Stimulated activated CD4-positive, alpha-beta T cell treated with anti-CD3 and anti-CD28 coated beads, TNF-alpha, amount 100 ng/mL, for 1 hour (primary cell): ENCODE measurements around the gene HEYL.

Source experiments
- DNase-seq, 3 donors: peaks; one replicate each; pipeline ENCODE4 v3.0.0-alpha.2; 2020; ENCODE audit warnings: low read depth in 3 of 3, low spot score in 1 of 3

HEYL gene

DNA sequence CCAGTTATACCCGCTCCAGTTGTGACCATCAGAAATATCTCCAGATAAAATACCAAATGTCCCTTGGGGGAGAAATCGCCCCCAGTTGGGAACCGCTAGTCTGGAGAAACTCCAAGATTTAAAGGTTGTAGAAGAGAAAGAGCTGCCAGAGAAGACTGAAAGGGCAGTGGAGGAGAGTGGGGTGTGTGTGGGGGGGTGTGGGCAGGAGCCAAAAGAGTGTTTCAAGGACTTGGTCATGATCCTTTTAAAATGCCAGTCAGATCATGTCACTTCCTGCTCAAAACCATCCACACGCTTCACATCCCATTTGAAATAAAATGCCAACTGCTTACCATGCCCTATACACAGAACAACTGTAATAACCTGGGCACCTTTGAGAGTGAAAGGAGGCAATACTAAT lies 3.4 kb upstream of the HEYL start:
- no peak for DNase-seq

DNA sequence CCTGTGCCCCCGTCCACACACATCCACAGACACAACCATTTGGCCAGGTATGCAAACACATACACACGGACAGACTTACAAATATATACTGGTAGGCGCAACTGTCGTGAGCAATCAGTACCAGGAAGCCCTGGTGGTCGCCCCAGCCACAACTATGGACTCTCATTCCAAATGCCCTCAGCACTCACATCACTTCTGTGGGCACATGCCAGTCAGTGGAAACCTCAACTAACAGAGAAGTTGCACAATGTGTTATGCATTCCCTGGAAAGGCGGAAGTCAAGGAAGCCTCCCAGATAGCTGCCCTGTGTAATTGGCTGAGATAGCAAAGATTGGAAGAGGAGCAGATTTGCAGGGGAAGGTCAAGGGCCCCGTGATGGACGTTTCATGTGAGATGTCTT lies 1.4 kb upstream of the HEYL start:
- DNase-seq: no peak

DNA sequence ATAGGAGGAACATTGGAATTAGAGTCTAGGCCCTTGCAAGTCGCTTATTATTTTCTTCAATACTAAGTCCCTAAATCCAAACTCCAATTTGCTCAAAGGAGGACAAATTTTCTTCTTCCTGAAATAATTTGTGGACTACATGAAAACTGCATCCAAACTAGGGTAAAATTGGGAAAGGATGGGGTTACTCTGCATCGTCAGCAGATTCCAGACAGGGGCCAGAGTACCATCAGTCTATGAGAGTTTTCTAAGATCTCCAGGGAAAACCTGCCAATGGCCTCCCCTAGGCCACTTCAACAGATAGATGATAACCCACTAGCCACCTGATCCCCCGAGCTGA lies 508 bp downstream of the HEYL start:
- DNase-seq: no peak

DNA sequence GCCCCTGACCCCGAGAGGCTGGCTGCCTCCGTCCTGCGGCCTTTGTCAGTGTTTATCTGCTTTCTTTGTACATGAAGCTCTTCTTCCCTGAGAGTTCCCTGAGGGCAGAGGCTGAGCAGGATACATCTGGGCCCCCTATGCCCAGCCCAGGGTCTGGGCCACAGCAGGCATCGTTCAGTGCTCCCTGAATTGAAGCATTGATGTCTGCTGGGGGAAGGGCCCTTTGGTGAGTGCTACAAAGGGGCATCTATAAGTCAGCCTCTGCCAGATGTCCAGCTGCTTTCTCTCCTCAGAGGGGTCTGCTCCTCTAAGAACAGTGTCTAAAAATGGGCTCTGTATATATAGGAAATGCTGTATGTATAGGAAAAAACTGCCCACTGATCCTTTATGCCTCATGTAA lies 2.1 kb downstream of the HEYL start:
- DNase-seq: no peak

DNA sequence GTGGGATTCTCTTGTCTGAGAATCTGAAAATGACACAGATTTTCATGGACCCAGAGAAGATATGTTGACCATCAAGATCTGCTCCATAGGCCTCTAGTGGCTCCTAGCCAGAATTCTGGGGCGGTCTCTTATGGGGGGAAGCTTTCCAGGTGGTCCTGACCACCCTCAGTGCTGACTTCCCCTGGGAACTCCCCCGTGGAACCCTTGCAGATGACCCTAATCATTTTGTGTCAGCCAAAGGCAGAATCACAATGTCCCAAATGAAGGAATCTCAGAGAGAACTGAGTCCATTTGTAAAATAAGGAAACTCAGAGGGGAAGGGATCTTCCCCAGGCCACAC lies 3.6 kb downstream of the HEYL start:
- DNase-seq: no peak

DNA sequence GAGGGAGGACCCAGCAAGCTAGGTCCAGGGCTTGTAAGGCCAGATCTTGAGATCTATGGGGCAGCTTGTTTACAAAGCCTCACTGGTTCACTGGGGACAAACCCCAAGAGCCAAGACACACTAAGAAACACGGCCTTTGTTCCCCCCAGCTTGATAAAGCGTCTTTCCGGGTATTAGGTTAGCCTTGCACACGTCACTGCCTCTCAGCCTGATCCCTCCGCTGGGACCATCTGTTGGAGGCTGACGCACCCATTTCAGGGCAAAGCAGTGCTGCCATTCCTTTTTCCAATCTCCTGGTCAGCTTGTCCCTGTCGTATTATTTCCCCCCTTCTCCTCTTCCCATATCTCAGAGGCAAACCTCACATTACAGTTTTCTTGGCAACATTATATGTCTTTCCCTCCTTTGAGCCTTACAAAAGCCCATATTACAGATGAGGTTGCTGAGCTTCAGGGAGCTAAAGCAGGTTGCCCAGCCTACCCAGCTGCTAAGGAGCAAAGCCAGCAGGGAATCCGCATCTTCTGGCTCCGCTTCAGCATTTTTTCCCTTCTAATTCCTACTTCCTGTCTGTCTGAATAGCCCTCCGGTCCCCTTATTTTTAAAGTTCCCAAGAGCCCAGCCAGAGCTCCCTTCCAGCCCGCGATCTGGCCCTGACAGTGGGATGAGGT lies 4.1 kb downstream of the HEYL start:
- no peak for DNase-seq

DNA sequence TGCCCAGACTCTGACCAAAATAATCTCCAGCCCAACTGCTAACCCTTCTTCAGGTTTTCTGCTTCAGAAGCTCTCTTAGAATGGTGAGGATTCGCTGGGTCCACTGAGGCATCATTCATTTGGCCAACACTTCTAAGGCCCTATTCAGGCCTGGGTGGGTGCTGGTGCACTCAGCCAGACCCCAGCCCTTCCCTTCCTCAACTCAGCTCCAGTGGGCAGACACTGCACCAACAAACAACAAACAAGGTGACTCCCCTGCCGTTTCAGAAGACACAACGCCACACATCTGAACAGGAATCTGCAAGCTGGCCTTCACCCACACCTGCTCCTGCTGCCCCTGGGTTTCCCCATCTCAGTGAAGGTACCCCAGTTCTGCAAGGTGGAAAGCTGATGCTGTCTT lies 6.0 kb downstream of the HEYL start:
- no peak for DNase-seq

DNA sequence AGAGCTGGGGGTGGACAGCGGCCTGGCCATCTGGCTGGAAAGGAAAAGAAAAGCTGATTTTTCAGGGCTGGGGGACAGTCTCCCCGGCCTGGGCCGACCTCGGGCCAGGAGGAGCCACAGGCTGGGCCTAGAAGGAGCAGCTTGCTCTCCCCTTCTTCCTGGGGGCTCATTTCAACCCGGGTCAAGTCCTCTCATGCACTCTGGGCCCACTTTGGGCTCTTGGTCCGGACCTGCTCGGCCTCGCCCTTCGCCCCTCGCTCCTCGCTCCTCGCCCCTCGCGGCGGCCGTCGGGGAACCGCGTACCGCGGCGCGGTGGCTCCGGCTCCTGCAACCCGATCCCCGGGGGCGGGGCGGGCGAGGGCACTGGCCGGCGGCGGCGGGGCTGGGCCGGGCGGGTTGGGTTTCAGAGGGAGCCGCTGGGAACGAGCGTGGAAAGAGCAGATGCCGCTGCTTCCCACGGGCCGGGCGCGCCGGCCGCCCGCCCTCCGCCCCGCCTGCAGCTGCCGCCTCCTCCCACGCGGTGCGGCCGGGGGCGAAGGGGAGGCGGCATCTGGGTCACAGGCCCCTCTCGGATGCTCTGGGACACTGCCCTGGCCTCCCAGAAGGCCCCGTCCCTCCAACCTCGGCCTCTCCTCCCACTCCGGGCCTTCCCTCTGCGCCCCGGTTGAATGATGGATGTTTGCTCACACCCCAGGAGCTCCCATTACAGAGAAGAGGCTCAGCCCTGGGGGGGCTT lies 6.6 kb downstream of the HEYL start:
- no peak for DNase-seq

DNA sequence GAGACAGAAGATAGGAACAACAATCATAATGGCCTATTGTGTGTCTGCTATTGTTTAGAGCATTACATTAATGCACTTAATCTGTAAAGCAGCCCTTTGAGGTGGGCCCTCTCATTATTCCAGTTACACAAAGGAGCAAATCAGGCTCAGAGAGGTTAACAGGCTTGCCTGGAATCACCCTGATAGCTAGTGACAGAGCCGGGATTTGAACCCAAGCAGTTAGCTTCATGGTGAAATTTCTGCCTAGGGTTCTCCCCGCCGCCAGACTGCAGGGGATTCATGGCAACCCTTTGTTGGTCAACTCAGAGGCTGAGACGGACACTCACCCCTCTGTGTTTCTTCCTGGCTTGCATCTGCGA lies 7.1 kb downstream of the HEYL start:
- no peak for DNase-seq

DNA sequence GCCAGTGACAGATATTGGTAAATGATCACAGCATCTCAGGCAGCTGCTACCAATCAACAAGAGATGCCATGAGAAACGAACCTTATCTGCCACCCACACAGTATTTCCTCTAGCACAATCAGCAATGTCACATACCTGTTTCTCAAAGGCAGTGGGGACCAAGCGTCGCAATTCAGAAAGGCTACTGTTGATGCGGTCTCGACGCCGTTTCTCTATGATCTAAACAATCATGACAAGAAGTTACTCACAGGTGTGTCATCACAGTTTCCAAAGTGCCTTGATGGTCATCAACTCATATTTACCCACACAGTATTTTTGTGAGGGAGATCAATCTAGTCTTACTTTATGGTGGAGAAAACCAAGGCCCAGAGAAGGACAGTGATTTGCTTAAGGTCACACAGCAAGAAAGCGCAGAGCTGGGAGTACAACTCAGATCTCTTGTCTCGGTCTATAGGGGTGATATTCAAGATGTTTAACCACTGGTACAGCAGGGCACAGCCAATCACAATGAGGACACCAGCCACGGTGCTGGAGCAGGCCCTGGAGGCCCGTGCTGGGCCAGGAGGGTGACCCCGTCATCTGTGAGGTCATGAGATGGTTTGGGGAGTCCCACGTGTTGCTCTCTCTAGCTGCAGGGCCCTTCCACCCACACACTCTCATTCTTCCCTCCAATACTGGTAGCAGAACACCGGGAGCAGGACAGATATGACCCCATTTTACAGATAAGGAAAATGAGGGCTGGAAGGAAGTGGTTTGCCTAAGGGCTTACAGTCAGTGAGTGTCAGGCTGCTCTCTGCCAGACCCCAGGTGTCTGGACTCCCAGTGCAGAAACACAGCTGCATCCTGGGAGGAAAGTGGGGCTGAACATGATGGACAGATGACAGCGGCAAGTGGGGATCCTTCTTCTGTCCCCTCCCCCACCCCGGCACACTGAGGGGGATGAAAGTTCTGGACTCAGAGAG lies 7.8 kb downstream of the HEYL start:
- DNase-seq: no peak

DNA sequence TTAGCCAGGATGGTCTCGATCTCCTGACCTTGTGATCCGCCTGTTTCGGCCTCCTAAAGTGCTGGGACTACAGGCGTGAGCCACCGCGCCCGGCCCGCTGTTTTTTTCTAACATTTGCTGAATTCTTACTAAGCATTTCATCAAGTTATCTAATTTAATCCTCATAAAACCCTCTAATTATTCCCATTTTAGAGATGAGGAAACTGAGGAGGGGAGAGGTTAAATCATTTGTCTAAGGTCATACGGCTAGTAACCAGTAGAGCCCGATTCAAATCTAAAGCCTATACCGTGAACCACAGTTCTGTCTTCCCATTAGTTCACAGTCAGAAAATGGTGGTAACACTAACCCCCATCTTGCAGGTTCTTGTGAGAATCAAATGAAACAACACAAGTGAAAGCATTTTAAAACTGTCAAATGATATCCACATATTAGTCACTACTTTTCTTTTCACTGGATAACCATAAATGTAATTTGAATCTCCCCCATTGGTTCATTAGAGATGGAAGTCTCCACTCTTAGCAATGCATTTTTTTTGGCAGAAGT lies 10.6 kb downstream of the HEYL start:
- DNase-seq: no peak

DNA sequence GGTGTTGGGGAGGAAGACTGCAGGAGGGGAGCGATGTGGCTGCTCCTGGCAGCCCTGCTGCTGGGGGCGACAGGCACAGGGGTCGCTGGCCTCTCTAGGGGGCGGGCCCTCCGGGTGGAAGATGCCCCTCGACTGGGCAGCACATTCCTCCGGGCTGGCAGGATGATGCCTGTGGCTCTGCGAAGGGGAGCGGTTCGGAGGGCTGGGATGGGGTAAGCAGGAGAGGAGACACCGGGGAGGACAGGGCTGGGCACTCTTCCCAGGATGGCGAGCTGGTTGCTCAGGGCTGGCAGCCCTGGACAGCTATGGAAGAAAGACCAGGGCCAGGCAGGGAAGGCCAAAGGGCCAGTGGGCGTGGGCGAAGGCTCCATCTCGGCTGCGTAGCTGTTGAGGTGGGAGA lies 12.8 kb downstream of the HEYL start:
- DNase-seq: no peak

DNA sequence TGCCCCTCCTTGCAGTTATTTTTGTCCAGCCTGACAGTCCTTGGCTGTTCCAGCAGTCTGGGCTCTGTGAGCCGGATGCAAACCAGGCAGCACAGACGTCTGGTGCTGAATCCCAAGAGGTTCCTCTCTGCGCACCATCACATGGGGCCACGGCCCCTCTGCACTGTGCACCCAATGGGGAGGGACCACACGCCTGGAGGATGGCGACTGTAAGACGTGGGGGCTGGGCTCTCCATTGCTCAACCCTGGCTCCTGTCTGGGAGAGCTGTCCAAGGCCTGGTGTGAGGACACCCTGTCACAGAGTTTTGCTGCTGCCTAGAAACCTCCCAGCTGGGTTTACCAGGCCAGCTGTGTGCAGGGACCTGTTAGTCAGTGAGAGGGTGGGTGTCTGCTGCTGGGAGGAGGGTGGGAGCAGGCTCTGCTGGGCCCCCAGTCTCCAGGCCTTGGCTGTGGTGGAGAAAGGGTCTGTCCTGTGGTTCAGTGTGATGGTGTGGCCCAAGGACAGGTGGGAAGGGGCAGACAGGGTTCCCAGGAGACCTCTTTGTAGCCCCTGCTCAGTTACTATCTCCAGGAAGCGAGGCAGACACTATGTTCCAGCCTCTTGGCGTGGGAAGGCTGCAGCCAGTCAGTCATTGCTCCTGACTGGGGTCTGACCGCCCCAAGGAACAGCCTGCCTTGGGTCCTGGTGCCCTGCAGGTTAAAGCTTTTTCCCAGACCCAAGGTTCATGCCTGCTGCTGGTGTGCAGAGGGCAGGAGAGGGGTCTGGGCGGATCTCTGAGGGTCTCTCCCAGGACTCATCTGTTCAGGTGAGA lies 13.8 kb downstream of the HEYL start:
- DNase-seq: no peak

DNA sequence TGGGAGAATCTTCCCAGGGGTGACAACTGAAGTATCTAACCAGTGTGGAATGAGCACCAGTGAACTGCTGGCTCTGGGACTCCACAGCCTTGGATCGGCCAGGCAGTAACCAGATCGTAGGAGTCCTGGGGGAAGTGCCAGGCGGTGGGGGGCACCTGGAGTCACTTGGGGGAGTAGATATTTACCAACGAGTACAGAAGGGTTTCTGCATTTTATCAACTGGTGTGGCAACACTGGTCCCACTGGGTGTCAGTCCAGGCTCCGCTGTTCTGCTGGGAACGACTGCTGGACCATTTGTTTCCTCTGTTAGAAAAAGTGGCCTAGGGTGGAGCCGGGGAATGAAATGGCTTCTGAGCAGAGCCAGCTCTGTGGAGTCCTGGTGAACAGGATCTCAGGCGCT lies 14.4 kb downstream of the HEYL start:
- no peak for DNase-seq

DNA sequence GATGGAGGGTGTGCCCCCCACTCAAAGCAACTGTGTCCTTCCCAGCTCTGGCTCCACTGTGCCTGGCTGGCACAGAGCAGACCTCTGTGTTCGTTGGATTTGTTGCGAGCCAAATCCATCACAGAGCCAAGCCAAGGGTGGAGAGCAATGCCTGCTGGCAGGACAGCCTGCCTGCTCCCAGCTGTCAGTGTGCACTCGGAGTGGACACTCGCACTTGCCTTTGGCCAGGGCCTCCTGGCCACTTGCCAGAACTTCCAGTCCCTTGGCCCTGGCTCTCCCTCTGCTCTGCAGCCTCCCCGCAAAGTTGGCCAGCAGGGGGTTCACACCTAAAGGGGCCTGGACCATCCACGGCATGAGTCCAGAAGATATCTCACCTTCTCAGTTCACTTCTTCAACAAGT lies 16.4 kb downstream of the HEYL start:
- DNase-seq: no peak

DNA sequence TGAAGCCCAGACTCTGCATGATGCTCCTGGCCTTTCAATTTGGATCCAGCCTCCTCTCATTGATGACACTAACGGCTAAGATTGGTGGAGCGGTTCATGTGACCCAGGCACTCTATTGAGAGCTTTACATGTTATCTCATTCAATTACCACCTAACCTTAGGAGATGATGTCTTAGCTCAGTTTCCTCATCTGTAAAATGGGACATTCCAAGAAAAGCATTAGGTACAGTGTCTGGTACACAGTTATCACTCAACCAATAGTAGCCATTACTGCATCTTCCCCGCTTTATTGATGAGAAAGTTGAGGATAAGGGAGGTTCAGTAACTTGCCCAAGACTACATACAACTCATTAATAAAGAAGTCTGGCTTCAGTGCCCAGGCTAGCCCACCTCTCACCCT lies 17.0 kb downstream of the HEYL start:
- no peak for DNase-seq

DNA sequence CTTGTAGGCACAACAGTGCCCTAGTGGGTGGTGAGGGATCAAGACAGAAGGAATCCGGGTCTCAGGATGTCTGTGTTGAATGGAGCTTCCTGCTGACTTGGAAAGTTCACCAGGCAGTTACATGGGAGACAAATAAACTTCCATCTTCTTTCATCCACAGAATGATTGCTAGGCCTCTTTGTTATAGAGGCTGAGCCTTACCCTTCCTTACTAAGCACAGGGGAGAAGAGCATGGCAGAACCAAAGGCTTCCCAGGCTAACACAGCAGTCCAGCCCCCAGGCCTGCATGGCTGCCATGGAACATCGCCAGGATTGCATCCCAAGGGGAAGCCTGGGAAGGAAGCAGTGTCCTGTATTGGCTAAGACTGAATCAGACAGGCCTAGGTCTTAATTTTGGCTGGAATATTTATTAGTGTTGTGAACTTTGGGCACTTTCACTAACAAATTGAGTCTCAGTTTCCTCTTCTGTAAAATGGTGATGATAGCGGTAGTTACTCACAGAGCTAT lies 18.7 kb downstream of the HEYL start:
- DNase-seq: no peak

DNA sequence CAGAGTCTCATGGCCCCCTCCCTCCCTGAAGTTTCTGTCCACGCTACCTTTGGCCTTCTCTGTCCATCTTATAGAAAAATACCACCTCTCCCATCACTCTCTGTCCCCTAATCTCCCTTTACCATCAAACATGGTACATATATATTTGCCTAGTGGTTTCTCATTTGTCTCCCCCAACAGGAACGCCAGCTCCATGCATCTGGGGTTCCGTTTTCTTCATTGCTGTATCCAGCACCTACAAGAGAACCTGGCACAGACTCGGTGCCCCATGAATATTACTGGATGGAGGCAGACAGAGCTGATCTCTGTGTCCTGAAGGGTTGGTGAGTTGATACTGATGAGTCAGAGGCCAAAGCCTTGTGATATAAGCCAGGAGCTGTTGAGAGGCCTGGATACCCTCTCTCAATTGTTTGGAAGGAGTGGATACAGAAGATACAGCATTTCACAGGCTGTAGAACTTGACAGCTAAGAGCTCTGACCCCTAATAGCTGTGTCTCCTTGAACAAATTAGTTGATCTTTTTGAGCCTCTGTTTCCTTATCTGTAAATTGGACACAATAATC lies 21.9 kb downstream of the HEYL start:
- DNase-seq: no peak

DNA sequence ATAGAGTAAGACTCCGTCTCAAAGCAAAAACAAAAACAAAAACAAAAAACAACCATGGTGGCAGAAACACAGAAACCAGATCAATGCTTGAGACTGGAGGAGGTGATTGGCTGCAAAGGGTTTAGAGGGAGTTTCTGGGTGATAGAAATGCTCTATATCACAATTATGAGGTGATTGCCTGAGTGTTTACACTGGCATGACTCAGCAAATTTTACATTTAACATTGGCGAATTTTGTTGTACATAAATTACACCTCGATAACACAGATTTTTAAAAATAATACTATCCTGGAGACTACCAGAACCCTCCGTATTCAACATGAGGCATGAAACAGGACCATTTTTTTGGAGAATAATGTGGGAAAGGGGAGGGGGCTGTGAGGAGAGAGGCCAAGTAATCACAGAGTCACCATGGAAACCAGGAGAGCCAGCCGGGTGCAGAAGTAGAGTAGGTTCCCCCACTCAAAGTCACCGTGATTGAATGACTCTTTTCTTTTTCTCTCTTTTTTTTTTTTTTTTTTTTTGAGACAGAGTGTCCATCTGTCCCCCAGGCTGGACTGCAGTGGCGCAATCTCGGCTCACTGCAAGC lies 24.3 kb downstream of the HEYL start:
- DNase-seq: no peak

DNA sequence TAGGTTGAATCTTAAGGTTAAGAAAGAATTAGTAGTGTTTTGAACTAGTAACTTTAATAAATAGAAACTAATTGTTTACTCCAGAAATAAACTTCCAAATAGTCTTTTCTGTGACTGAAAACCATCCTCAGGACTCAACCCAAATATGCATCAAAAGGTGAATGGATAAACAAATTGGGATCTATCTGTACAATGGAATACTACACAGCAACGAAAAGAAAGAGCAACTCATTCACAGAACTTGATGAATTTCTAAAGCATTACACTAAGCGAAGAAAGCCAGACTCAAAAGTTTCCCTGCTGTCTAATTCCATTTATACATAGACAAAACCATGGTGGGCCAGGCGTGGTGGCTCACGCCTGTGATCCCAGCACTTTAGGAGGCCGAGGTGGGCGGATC lies 25.0 kb downstream of the HEYL start:
- DNase-seq: no peak
